ENCODE data around the gene ACTL6A.

- TF ChIP-seq EGR1 (IDR thresholded peaks at IDR 0.05) = no peak
- TF ChIP-seq EP300 (IDR thresholded peaks at IDR 0.05; ENCODE audit: borderline replicate concordance) = no peak
- no peak for TF ChIP-seq TAF1 (IDR thresholded peaks at IDR 0.05; ENCODE audit: low read depth)
- TF ChIP-seq NFIC (IDR thresholded peaks at IDR 0.05) = no peak
- TF ChIP-seq CEBPB (IDR thresholded peaks at IDR 0.05) = no peak
- no peak for TF ChIP-seq FOXM1 (IDR thresholded peaks at IDR 0.05; ENCODE audit: borderline replicate concordance, low read depth)
- TF ChIP-seq MAX (IDR thresholded peaks at IDR 0.05) = no peak
- TF ChIP-seq USF1 (IDR thresholded peaks at IDR 0.05) = no peak
- no peak for TF ChIP-seq RAD21 (IDR thresholded peaks at IDR 0.05; ENCODE audit: low read depth)
- no peak for TF ChIP-seq TCF12 (IDR thresholded peaks at IDR 0.05; ENCODE audit: low read depth)
- TF ChIP-seq TEAD4 (IDR thresholded peaks at IDR 0.05) = no peak
- TF ChIP-seq REST (IDR thresholded peaks at IDR 0.05; ENCODE audit: low read depth) = no peak
- TF ChIP-seq CREB1 (IDR thresholded peaks at IDR 0.05; ENCODE audit: low read depth) = no peak
These were observed 27.9 kb downstream of the ACTL6A start for GRCh38 chr3:179590669-179591068.

Data from Ishikawa (cell line).